Activated CD4-positive, alpha-beta T cell treated with anti-CD3 and anti-CD28 coated beads for 36 hours (primary cell): ENCODE measurements around the gene CHSY1. TPM values are rescaled to one million over a fixed set of nuclear protein-coding genes. Genes with fewer than 3 reads are reported as not detected.

Source experiments
- ATAC-seq: fragments of 200-7000 bp; cut with Tn5 transposase; one replicate; pipeline ENCODE4 v1.10.0; 2021; ENCODE audit warnings: mild to moderate bottlenecking, moderate library complexity
- CTCF ChIA-PET: fragments of 350-600 bp; sonication (Branson Sonifier 250); formaldehyde crosslinking; loops from one replicate; lab custom pipeline; 2021; ENCODE audit warnings: antibody characterized with exemption; lab: Charles Lee
- POLR2A ChIA-PET: fragments of 350-600 bp; sonication (Branson Sonifier 250); formaldehyde crosslinking; loops from one replicate; lab custom pipeline; 2021; ENCODE audit warnings: antibody characterized with exemption, inconsistent platforms; lab: Charles Lee
- DNase-seq: peaks from one replicate; pipeline ENCODE4 v3.0.0-alpha.2; 2020
- H3K27ac Mint-ChIP-seq: one replicate; pipeline ENCODE4 v1.8.0; 2021; ENCODE audit warnings: mixed read lengths
- H3K27me3 Mint-ChIP-seq: one replicate; pipeline ENCODE4 v1.8.0; 2021; ENCODE audit warnings: mixed read lengths
- H3K36me3 Mint-ChIP-seq: one replicate; pipeline ENCODE4 v1.8.0; 2021; ENCODE audit warnings: low read depth, mixed read lengths
- H3K4me1 Mint-ChIP-seq: one replicate; pipeline ENCODE4 v1.8.0; 2021; ENCODE audit warnings: mixed read lengths
- H3K4me3 Mint-ChIP-seq: one replicate; pipeline ENCODE4 v1.8.0; 2021; ENCODE audit warnings: mild to moderate bottlenecking, moderate library complexity, mixed read lengths
- H3K9me3 Mint-ChIP-seq: one replicate; pipeline ENCODE4 v1.8.0; 2021; ENCODE audit warnings: low read depth, mixed read lengths
- intact Hi-C, 2 experiments: fragments of 100-400 bp; cut with DNase I in 1 of 2; cut with micrococcal nuclease in 1 of 2; formaldehyde crosslinking; loops; one replicate each; pipeline versions ENCODE4 v1.14.2 to v1.15.1; 2022 to 2024; cut with DNase I, micrococcal nuclease
- total RNA-seq, 2 experiments: library from RNA; stranded (reverse); gene quantifications; one replicate each; pipeline ENCODE4 v1.2.3, GENCODE V29; 2021

Gene CHSY1
- total RNA-seq, 2 experiments from 2014 or later, result 31.5 to 36.1 TPM

GRCh38 chr15:101269479-101270223 lies 17.8 kb upstream of the CHSY1 start:
- Mint-ChIP-seq H3K27me3 (no peaks in the 10 kb centered on the region), H3K27ac (no peak overlapping the region), H3K36me3 (peaks cover 36% of the 10 kb centered on the region), H3K9me3 (no peaks in the 10 kb centered on the region), H3K4me3 (no peak overlapping the region), H3K4me1 (peaks cover 2% of the 10 kb centered on the region)
- ChIA-PET POLR2A (no interaction called here), CTCF (interaction anchor here (0.6 to 2.0 kb wide), 2 partner anchors 11 to 113 kb away, joined by 3 to 8 read pairs; no protein-coding TSS in a partner anchor)
- DNase-seq (no peak), ATAC-seq (peak; percentile 54)
- intact Hi-C loops, result no loop called here

DNA sequence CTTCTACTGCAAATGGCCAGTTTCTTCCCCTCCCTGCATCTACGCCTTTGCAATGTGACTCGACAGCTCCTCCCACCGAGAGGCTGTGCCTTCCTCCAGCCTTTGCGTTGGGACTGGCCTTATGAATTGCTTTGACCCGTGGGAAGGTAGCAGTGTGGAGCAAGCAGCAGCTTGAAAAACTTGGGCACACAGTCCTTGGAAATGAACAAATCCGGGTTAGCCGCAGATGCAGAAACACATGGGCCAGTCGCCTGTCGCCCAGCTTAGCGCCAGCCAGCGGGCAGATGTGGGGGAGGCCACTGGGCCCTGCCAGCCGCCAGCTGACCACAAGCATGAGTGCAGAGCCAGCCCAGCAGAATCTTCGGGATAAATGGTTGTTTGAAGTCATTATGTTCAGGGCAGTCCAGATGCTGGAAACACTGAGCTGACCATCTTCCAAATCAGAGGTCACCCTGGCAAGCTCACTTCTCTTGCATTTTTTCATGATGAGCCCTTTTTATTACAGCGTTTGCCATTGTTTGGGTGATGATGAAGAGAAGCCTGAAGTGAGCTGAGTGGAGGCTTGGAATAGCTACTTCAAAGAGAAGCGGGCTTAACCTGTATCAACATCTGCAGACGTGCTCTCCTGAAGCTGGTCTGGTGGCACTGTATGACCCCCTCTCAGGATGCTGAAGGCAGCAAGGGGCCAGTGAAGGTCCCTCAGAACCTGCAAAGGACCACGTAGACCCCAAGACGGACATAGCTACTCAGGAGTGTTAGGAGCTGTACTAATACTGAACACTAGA lies 15.7 kb upstream of the CHSY1 start:
- peaks cover 2% of the 10 kb centered on the region for H3K4me1 Mint-ChIP-seq
- POLR2A ChIA-PET, result no interaction called here
- intact Hi-C loops, result no loop called here
- no peak for ATAC-seq
- H3K27me3 Mint-ChIP-seq, result no peaks in the 10 kb centered on the region
- H3K9me3 Mint-ChIP-seq, result no peaks in the 10 kb centered on the region
- DNase-seq, result no peak
- CTCF ChIA-PET, result interaction anchor here (0.5 to 2.3 kb wide), 7 partner anchors 10 to 351 kb away, joined by 3 to 20 read pairs (median 3); no protein-coding TSS in a partner anchor
- no peak overlapping the region for H3K27ac Mint-ChIP-seq
- H3K4me3 Mint-ChIP-seq, result no peak overlapping the region
- H3K36me3 Mint-ChIP-seq, result peaks cover 16% of the 10 kb centered on the region

GRCh38 chr15:101266787-101267186 lies 14.9 kb upstream of the CHSY1 start:
- H3K4me3 Mint-ChIP-seq, result no peak overlapping the region
- no peak for ATAC-seq
- peaks cover 2% of the 10 kb centered on the region for H3K4me1 Mint-ChIP-seq
- CTCF ChIA-PET, result interaction anchor here (0.6 to 2.3 kb wide), 5 partner anchors 8 to 258 kb away, joined by 3 to 20 read pairs (median 4); no protein-coding TSS in a partner anchor
- H3K36me3 Mint-ChIP-seq, result peaks cover 11% of the 10 kb centered on the region
- POLR2A ChIA-PET, result no interaction called here
- H3K27me3 Mint-ChIP-seq, result no peaks in the 10 kb centered on the region
- no peaks in the 10 kb centered on the region for H3K9me3 Mint-ChIP-seq
- intact Hi-C loops, result no loop called here
- no peak overlapping the region for H3K27ac Mint-ChIP-seq
- DNase-seq, result no peak

- Mint-ChIP-seq H3K27ac (no peak overlapping the region), H3K4me1 (peaks cover 2% of the 10 kb centered on the region), H3K4me3 (no peak overlapping the region), H3K36me3 (peaks cover 4% of the 10 kb centered on the region), H3K27me3 (no peaks in the 10 kb centered on the region), H3K9me3 (no peaks in the 10 kb centered on the region)
- DNase-seq (no peak), ATAC-seq (no peak)
- POLR2A ChIA-PET, result no interaction called here
- intact Hi-C loops, result no loop called here
- CTCF ChIA-PET, result interaction anchor here (0.6 to 2.1 kb wide), 3 partner anchors 8 to 258 kb away, joined by 3 to 5 read pairs (median 3); no protein-coding TSS in a partner anchor
Observed at GRCh38 chr15:101266034-101266433, 14.2 kb upstream of the CHSY1 start.

DNA sequence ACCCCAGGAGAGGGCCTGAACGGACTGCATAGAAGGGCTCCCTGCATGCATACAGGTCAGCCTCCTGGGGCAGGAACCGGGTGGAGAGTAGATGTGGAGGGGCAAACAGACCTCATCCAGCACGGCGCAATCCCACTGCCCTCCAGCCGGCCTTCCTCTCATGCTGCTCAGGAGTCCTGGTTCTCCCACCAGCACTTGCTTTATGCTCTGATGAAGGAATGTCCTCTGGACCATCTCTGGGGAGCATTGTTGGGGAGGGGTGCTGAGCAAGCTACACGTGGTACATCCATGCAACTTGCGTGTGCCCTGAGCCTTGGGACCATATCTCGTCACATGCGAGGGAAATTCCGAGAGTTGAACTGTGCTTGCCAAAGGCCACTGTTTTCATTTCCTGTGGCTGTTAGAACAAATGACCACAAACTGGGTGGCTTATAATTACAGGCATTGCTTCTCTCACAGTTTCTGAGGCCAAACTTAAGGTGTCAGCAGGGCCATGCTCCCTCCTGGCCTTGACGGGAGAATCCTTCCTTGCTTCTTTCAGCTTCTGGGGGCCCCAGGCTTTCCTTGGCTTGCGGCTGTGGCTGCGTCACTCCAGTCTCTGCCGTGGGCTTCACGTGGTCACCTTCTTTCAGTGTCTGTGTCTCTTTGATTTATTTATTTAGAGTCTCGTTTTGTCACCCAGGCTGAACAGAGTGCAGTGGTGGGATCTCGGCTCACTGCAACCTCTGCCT lies 13.2 kb upstream of the CHSY1 start:
- ATAC-seq (no peak), DNase-seq (no peak)
- ChIA-PET POLR2A (no interaction called here), CTCF (interaction anchor here (2.1 kb wide), 1 partner anchor 257 kb away, joined by 5 read pairs; no protein-coding TSS in a partner anchor)
- no peaks in the 10 kb centered on the region for H3K36me3 Mint-ChIP-seq
- intact Hi-C loops, result no loop called here
- H3K27ac Mint-ChIP-seq, result no peak overlapping the region
- H3K4me1 Mint-ChIP-seq, result peaks cover 2% of the 10 kb centered on the region
- H3K9me3 Mint-ChIP-seq, result no peaks in the 10 kb centered on the region
- H3K4me3 Mint-ChIP-seq, result no peak overlapping the region
- H3K27me3 Mint-ChIP-seq, result peaks cover 1% of the 10 kb centered on the region

- no peaks in the 10 kb centered on the region for H3K9me3 Mint-ChIP-seq
- DNase-seq (no peak), ATAC-seq (no peak)
- peaks cover 4% of the 10 kb centered on the region for H3K27me3 Mint-ChIP-seq
- no peaks in the 10 kb centered on the region for H3K36me3 Mint-ChIP-seq
- no peak overlapping the region for H3K4me3 Mint-ChIP-seq
- CTCF ChIA-PET, result interaction anchor here (0.7 kb wide), 1 partner anchor 22 kb away, joined by 3 read pairs; no protein-coding TSS in a partner anchor
- H3K4me1 Mint-ChIP-seq, result peaks cover 2% of the 10 kb centered on the region
- intact Hi-C loops, result no loop called here
- no peak overlapping the region for H3K27ac Mint-ChIP-seq
- POLR2A ChIA-PET, result no interaction called here
Observed at GRCh38 chr15:101264011-101264410, 12.2 kb upstream of the CHSY1 start.

DNA sequence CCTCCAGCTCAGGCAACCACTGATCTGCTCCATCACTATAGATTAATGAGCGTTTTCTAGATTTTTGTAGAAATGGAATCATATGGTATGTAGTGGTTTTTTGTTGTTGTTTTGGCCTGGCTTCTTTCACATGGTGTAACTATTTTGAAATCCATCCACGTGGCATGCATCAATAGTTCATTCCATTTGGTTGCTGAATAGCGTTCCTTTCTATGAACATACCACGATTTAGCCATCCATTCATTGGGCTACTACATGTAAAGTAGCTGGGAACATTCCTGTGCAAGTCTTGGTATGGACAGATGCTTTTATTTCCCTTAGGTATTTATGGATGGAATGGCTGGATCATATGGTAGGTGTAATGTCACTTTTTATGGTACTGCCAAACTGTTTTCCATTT lies 10.7 kb upstream of the CHSY1 start:
- POLR2A ChIA-PET, result interaction anchor here (0.7 kb wide), 1 partner anchor 53 kb away, joined by 3 read pairs; no protein-coding TSS in a partner anchor
- Mint-ChIP-seq H3K36me3 (no peaks in the 10 kb centered on the region), H3K27me3 (peaks cover 5% of the 10 kb centered on the region), H3K9me3 (no peaks in the 10 kb centered on the region), H3K4me1 (peaks cover 2% of the 10 kb centered on the region), H3K27ac (no peak overlapping the region), H3K4me3 (no peak overlapping the region)
- ATAC-seq, result no peak
- CTCF ChIA-PET, result interaction anchor here (0.6 to 1.5 kb wide), 8 partner anchors 10 to 280 kb away, joined by 3 to 5 read pairs (median 3); no protein-coding TSS in a partner anchor
- intact Hi-C loops, result no loop called here
- DNase-seq, result no peak

- Mint-ChIP-seq H3K4me1 (peaks cover 19% of the 10 kb centered on the region), H3K27ac (no peak overlapping the region), H3K4me3 (no peak overlapping the region), H3K36me3 (no peaks in the 10 kb centered on the region), H3K9me3 (no peaks in the 10 kb centered on the region), H3K27me3 (peaks cover 5% of the 10 kb centered on the region)
- DNase-seq (peak; percentile 71), ATAC-seq (no peak)
- ChIA-PET POLR2A (no interaction called here), CTCF (interaction anchor here (0.6 to 4.8 kb wide), 37 partner anchors 8 to 626 kb away, joined by 3 to 51 read pairs (median 4); no protein-coding TSS in a partner anchor)
- intact Hi-C loops, result loop anchor here (1.0 to 10.0 kb wide), 5 partner anchors 137 to 341 kb away; partner anchors contain the start of gene LRRK1 (in 1 of the 2)
Observed at GRCh38 chr15:101258238-101259144, 6.6 kb upstream of the CHSY1 start.

DNA sequence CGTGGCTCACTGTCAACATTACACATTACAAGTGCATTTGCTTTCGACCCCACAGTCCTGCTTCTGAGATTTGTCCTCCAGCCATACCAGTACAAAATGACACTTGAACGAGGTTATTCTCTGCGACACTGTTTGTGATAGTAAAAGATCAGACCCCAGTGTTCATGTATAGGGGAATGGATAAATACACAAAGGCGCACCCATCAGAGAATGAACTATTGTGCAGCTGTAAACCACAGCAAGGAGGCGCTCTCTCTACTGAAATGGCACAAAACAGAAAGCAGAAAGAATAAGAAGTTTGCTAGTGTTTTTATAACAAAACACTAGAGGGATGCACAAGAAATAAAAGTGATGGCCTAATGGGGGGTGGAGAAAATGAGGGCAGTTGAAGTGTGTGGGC lies 4.9 kb upstream of the CHSY1 start:
- H3K36me3 Mint-ChIP-seq, result no peaks in the 10 kb centered on the region
- DNase-seq (peak; percentile 40), ATAC-seq (no peak)
- peaks cover 28% of the 10 kb centered on the region for H3K4me1 Mint-ChIP-seq
- peaks cover 5% of the 10 kb centered on the region for H3K27me3 Mint-ChIP-seq
- ChIA-PET CTCF (interaction anchor here (1.0 to 4.8 kb wide), 11 partner anchors 9 to 339 kb away, joined by 3 to 51 read pairs (median 6); no protein-coding TSS in a partner anchor), POLR2A (no interaction called here)
- intact Hi-C loops, result loop anchor here (5.0 to 10.0 kb wide), 2 partner anchors 332 to 339 kb away; partner anchors contain the start of gene LRRK1 (in 1 of the 2)
- H3K27ac Mint-ChIP-seq, result no peak overlapping the region
- H3K9me3 Mint-ChIP-seq, result no peaks in the 10 kb centered on the region
- H3K4me3 Mint-ChIP-seq, result no peak overlapping the region
